A549 (cell line): Measurements from ENCODE around the gene TTF2. TPM values are rescaled to one million over a fixed set of nuclear protein-coding genes. Genes with fewer than 3 reads are reported as not detected.

Source experiments
- ATAC-seq, 2 experiments: fragments of 200-7000 bp in 1 of 2; fragments of >200 bp in 1 of 2; cut with Nextera tagmentation in 1 of 2; cut with Tn5 transposase in 1 of 2; 3 replicates each; pipeline versions ENCODE4 v1.8.0 to v1.9.1; 2018 to 2020; ENCODE audit warnings: mild to moderate bottlenecking in 1 of 2, moderate library complexity in 1 of 2
- CTCF ChIA-PET: fragments of 300-600 bp; sonication (Branson Sonifier 250); formaldehyde crosslinking; extraction: SDS; loops from one replicate; lab custom pipeline; 2021; ENCODE audit warnings: antibody characterized with exemption, inconsistent platforms; lab: Yijun Ruan, JAX
- POLR2A ChIA-PET: fragments of 350-600 bp; formaldehyde crosslinking; extraction: SDS; loops from one replicate; lab custom pipeline; 2021; ENCODE audit warnings: antibody characterized with exemption, inconsistent platforms; lab: Yijun Ruan, JAX
- DNase-seq, 2 experiments: peaks; one replicate each; pipeline versions ENCODE4 v3.0.0 to v3.0.0-alpha.2; 2011 to 2016; ENCODE audit warnings: low read depth in 1 of 2, low spot score in 1 of 2
- FAIRE-seq: peaks from 2 replicates; lab custom pipeline; 2011; peaks lifted over from hg19 to GRCh38; lab: Jason Lieb, UNC
- H3K27ac ChIP-seq, 2 experiments: fragments of >200 bp; sonication (Bioruptor Twin); formaldehyde crosslinking; 3 replicates each; pipeline ENCODE4 v1.5.1; 2016 to 2017
- H3K4me1 ChIP-seq: fragments of >200 bp; sonication (Bioruptor Twin); formaldehyde crosslinking; 3 replicates; pipeline ENCODE4 v1.6.1; 2016
- H3K4me2 ChIP-seq: fragments of >200 bp; sonication (Bioruptor Twin); formaldehyde crosslinking; 3 replicates; pipeline ENCODE4 v1.6.1; 2016
- H3K4me3 ChIP-seq: fragments of >200 bp; sonication (Bioruptor Twin); formaldehyde crosslinking; 3 replicates; pipeline ENCODE4 v1.5.1; 2016
- H3K9me3 ChIP-seq: fragments of >200 bp; sonication (Bioruptor Twin); formaldehyde crosslinking; 3 replicates; pipeline ENCODE4 v1.6.1; 2016
- CBX8 ChIP-seq: fragments of 200-600 bp; sonication (generic); IDR thresholded peaks from 2 replicates; pipeline ENCODE4 v1.6.1; 2016
- CHD4 ChIP-seq: fragments of 200-600 bp; sonication (generic); IDR thresholded peaks from 2 replicates; pipeline ENCODE4 v1.6.1; 2016; ENCODE audit warnings: antibody characterized with exemption, mild to moderate bottlenecking, borderline replicate concordance
- EHMT2 ChIP-seq: fragments of 200-600 bp; sonication (generic); IDR thresholded peaks from 2 replicates; pipeline ENCODE4 v1.6.1; 2016; ENCODE audit warnings: antibody characterized with exemption, low read depth, mild to moderate bottlenecking, moderate library complexity
- GATA3 ChIP-seq: IDR thresholded peaks from 2 replicates; pipeline ENCODE4 v1.6.1; 2012; ENCODE audit warnings: borderline replicate concordance
- HOXB5 ChIP-seq: fragments of 250-450 bp; sonication (Bioruptor Pico); IDR thresholded peaks from 2 replicates; pipeline ENCODE4 v1.5.0; 2020; ENCODE audit warnings: mild to moderate bottlenecking, moderate library complexity
- NFE2L2 ChIP-seq: fragments of 150-350 bp; conservative IDR thresholded peaks from 2 replicates; pipeline ENCODE4 v1.6.1; 2014; ENCODE audit warnings: low read length
- NR3C1 ChIP-seq: fragments of >200 bp; sonication (Bioruptor Twin); formaldehyde crosslinking; IDR thresholded peaks from 3 replicates; pipeline ENCODE4 v1.6.1; 2017
- PHF8 ChIP-seq: fragments of 200-600 bp; sonication (generic); IDR thresholded peaks from 2 replicates; pipeline ENCODE4 v1.6.1; 2016; ENCODE audit warnings: low read depth, mild to moderate bottlenecking, antibody characterized with exemption, moderate library complexity, borderline replicate concordance
- POLR2A ChIP-seq: IDR thresholded peaks from 2 replicates; pipeline ENCODE4 v1.6.1; 2012; ENCODE audit warnings: mild to moderate bottlenecking, low read length
- POLR2AphosphoS2 ChIP-seq: conservative IDR thresholded peaks from 2 replicates; pipeline ENCODE4 v1.6.1; 2012; ENCODE audit warnings: low read length, improper control_type of control experiment, inconsistent platforms
- RCOR1 ChIP-seq: fragments of 150-350 bp; IDR thresholded peaks from 2 replicates; pipeline ENCODE4 v1.6.1; 2014; ENCODE audit warnings: antibody characterized with exemption, low read length, low read depth
- RFX5 ChIP-seq: fragments of 450-650 bp; IDR thresholded peaks from 2 replicates; pipeline ENCODE4 v1.7.1; 2014; ENCODE audit warnings: antibody characterized with exemption, mild to moderate bottlenecking, moderate library complexity
- TFCP2L1 ChIP-seq: fragments of 250-450 bp; sonication (Bioruptor Pico); IDR thresholded peaks from 2 replicates; pipeline ENCODE4 v1.5.0; 2021; ENCODE audit warnings: mild to moderate bottlenecking
- WGBS: methylation state at CpG from one replicate; pipeline ENCODE4 v1.1.6; 2017; ENCODE audit errors: missing lambda C conversion rate; 5-methylcytosine and 5-hydroxymethylcytosine counted together
- polyA plus RNA-seq, 4 experiments: library from polyadenylated mRNA; depleted of rRNA in 3 of 4; stranded (reverse); fragments of >200 nt; fragmentation: RNase III in 1 of 4; extraction: RNeasy Plus Mini Kit Qiagen cat#74134 plus additional on column Dnase treatment in 1 of 4; gene quantifications; 2 replicates in 3 of 4; 3 replicates in 1 of 4; pipeline ENCODE4 v1.2.3, GENCODE V29; 2011 to 2017
- TF ChIP-seq, protein P1 (sequence below): IDR thresholded peaks from 2 replicates; pipeline ENCODE4 v1.6.1; 2012; ENCODE audit warnings: low read depth, borderline replicate concordance
- TF ChIP-seq, protein P2 (sequence below): fragments of >200 bp; sonication (Bioruptor Twin); formaldehyde crosslinking; IDR thresholded peaks from 3 replicates; pipeline ENCODE4 v1.5.1; 2016
- TF ChIP-seq, protein P3 (sequence below): IDR thresholded peaks from 2 replicates; pipeline ENCODE4 v1.6.1; 2012
- TF ChIP-seq, protein P4 (sequence below): fragments of 250-450 bp; sonication (Bioruptor Pico); IDR thresholded peaks from 2 replicates; pipeline ENCODE4 v1.5.0; 2020; ENCODE audit warnings: low read depth, mild to moderate bottlenecking, moderate library complexity
- TF ChIP-seq, protein P5 (sequence below): fragments of 250-450 bp; sonication (Bioruptor Pico); IDR thresholded peaks from 2 replicates; pipeline ENCODE4 v1.5.0; 2021; ENCODE audit warnings: mild to moderate bottlenecking, moderate library complexity, borderline replicate concordance

The TTF2 gene
- polyA plus RNA-seq, 2 of the 4 experiments (the other 2 are of a cell fraction), result 16.5 to 26.6 TPM

DNA sequence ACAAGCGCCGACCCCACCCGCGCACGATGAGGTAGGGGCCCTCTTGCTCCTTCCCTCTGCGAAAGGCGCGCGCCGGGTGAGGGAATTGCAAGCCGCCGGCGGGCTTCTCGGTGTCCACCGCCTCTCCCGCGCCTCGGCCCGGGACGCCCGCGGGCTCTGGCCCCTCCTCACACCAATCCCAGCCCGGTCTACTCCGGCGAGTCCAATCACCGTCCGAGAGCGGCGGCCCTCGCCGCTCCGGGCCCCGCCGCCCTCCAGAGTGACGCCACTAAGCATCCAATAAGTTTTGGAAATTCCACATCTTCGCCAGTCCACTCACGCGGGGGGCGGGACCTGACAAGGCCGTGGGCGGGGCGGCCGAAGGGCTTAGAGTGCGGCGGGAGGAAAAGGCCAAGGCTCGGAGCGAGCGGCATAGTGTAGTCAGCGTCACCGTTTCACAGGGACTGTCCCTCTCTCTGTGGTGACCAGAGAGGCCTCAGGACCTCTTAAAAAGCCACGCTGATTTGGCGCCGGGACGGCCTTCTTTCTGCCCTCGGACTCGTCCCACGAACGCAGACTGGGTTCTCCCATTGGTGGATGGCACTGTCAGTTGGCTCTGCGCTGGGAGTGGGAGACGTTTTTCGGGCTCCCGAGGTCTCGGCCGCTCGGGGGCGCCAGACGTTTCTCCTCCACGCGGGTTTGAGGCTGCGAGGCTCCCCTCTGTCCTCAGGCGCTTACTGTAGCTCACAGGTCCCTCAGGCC is 61.6 kb downstream of the TTF2 start, which contains the start of gene TRIM45 (continued):
- TF ChIP-seq, protein P1, sequence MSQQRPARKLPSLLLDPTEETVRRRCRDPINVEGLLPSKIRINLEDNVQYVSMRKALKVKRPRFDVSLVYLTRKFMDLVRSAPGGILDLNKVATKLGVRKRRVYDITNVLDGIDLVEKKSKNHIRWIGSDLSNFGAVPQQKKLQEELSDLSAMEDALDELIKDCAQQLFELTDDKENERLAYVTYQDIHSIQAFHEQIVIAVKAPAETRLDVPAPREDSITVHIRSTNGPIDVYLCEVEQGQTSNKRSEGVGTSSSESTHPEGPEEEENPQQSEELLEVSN, result peak; percentile 93

DNA sequence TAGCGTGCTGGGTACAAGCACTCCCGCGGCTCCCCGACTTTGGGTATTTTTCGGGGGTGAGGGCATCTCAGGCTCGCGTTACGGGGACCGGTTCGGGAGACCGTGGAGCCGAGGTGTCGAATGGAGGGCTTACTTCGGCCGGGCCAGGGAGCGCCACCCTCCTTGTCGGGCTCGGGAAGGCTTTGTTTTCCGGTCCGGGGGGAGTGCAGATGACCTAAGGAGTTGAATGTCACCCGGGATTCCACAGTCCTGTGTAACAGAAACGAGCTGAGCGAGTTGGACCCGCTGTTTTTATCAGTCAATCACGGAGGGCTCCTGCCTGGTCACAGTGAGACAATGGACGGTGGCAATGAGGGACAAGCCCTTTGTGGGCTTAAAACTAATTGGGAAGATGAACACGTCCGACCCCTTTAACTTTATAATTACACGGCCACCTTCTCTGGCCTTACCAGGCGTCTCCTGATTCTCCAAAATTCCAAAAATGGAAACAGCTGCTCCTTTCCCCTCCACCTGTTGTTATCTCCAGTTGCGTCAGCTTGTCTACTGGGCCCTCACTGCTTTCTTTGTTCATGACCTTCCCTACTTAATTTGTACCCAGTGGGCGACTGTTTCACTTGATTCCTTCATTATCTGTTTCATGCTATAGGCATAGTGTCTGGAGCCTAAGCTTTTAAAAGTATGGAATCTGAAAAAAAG is 62.4 kb downstream of the TTF2 start:
- no peak for DNase-seq
- 78% methylated on average over 27 of the region's 32 CpGs for WGBS
- Histone ChIP-seq H3K27ac (peak overlapping the region; percentile 83 to 93), H3K9me3 (no peaks in the 10 kb centered on the region), H3K4me2 (peak overlapping the region; percentile 47), H3K4me1 (peaks cover 5% of the 10 kb centered on the region; the same call in 2 of the 3 replicates), H3K4me3 (peak overlapping the region; percentile 60; the same call in 1 of the 3 replicates)
- TF ChIP-seq NFE2L2 (no peak), RCOR1 (no peak), RFX5 (no peak), CBX8 (no peak), NR3C1 (no peak), POLR2AphosphoS2 (no peak), POLR2A (no peak), CHD4 (no peak), EHMT2 (no peak), HOXB5 (no peak), TFCP2L1 (CRISPR knock-in tag) (no peak), PHF8 (no peak), GATA3 (no peak)
- TF ChIP-seq, protein P2, sequence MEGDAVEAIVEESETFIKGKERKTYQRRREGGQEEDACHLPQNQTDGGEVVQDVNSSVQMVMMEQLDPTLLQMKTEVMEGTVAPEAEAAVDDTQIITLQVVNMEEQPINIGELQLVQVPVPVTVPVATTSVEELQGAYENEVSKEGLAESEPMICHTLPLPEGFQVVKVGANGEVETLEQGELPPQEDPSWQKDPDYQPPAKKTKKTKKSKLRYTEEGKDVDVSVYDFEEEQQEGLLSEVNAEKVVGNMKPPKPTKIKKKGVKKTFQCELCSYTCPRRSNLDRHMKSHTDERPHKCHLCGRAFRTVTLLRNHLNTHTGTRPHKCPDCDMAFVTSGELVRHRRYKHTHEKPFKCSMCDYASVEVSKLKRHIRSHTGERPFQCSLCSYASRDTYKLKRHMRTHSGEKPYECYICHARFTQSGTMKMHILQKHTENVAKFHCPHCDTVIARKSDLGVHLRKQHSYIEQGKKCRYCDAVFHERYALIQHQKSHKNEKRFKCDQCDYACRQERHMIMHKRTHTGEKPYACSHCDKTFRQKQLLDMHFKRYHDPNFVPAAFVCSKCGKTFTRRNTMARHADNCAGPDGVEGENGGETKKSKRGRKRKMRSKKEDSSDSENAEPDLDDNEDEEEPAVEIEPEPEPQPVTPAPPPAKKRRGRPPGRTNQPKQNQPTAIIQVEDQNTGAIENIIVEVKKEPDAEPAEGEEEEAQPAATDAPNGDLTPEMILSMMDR, result no peak; the same call in 2 of the 3 replicates
- TF ChIP-seq, protein P3, sequence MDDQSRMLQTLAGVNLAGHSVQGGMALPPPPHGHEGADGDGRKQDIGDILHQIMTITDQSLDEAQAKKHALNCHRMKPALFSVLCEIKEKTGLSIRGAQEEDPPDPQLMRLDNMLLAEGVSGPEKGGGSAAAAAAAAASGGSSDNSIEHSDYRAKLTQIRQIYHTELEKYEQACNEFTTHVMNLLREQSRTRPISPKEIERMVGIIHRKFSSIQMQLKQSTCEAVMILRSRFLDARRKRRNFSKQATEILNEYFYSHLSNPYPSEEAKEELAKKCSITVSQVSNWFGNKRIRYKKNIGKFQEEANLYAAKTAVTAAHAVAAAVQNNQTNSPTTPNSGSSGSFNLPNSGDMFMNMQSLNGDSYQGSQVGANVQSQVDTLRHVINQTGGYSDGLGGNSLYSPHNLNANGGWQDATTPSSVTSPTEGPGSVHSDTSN, result no peak
- TF ChIP-seq, protein P4, sequence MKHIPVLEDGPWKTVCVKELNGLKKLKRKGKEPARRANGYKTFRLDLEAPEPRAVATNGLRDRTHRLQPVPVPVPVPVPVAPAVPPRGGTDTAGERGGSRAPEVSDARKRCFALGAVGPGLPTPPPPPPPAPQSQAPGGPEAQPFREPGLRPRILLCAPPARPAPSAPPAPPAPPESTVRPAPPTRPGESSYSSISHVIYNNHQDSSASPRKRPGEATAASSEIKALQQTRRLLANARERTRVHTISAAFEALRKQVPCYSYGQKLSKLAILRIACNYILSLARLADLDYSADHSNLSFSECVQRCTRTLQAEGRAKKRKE, result no peak
- TF ChIP-seq, protein P5, sequence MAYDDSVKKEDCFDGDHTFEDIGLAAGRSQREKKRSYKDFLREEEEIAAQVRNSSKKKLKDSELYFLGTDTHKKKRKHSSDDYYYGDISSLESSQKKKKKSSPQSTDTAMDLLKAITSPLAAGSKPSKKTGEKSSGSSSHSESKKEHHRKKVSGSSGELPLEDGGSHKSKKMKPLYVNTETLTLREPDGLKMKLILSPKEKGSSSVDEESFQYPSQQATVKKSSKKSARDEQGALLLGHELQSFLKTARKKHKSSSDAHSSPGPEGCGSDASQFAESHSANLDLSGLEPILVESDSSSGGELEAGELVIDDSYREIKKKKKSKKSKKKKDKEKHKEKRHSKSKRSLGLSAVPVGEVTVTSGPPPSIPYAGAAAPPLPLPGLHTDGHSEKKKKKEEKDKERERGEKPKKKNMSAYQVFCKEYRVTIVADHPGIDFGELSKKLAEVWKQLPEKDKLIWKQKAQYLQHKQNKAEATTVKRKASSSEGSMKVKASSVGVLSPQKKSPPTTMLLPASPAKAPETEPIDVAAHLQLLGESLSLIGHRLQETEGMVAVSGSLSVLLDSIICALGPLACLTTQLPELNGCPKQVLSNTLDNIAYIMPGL (CRISPR knock-in tag), result no peak
- ATAC-seq, result no peak
- CTCF ChIA-PET, result interaction anchor here (0.6 to 3.5 kb wide), 16 partner anchors 9 to 168 kb away, joined by 3 to 22 read pairs (median 4); no protein-coding TSS in a partner anchor
- FAIRE-seq, result no peak
- POLR2A ChIA-PET, result no interaction called here
